Keratinocyte (primary cell): Measurements from ENCODE around the gene VSIG10L2.
"Not testable (repeated sequence)": the region's sequence is repeated elsewhere in the genome, so short reads cannot be mapped to it uniquely, and the experiment has no call there.

Experiments used
- EZH2 ChIP-seq: IDR thresholded peaks from one replicate; pipeline ENCODE4 v1.6.1; 2012; ENCODE audit warnings: inconsistent platforms, mild to moderate bottlenecking, low read length, moderate library complexity
- TF ChIP-seq, protein P1 (sequence below), 3 experiments: IDR thresholded peaks in 1 of 3; conservative IDR thresholded peaks in 1 of 3; optimal IDR thresholded peaks in 1 of 3; 2 replicates in 2 of 3; 3 replicates in 1 of 3; pipeline versions ENCODE3 to v1.5.1; 2011; ENCODE audit warnings: low read length in 3 of 3, mild to moderate bottlenecking in 3 of 3, moderate library complexity in 2 of 3, control low read depth in 1 of 3, inconsistent platforms in 1 of 3; ENCODE audit not compliant: insufficient read depth in 2 of 3; ENCODE audit errors: extremely low read depth in 1 of 3

GRCh38 chr11:125914601-125915000, 31.2 kb upstream of the VSIG10L2 start:
- TF ChIP-seq, protein P1, sequence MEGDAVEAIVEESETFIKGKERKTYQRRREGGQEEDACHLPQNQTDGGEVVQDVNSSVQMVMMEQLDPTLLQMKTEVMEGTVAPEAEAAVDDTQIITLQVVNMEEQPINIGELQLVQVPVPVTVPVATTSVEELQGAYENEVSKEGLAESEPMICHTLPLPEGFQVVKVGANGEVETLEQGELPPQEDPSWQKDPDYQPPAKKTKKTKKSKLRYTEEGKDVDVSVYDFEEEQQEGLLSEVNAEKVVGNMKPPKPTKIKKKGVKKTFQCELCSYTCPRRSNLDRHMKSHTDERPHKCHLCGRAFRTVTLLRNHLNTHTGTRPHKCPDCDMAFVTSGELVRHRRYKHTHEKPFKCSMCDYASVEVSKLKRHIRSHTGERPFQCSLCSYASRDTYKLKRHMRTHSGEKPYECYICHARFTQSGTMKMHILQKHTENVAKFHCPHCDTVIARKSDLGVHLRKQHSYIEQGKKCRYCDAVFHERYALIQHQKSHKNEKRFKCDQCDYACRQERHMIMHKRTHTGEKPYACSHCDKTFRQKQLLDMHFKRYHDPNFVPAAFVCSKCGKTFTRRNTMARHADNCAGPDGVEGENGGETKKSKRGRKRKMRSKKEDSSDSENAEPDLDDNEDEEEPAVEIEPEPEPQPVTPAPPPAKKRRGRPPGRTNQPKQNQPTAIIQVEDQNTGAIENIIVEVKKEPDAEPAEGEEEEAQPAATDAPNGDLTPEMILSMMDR (optimal IDR thresholded peaks at IDR 0.05 in 1 of 3, IDR thresholded peaks at IDR 0.05 in 1 of 3, conservative IDR thresholded peaks at IDR 0.05 in 1 of 3; ENCODE audit: extremely low read depth in 1 of 3, insufficient read depth in 2 of 3, low read length in 3 of 3), result not testable (repeated sequence)
- TF ChIP-seq EZH2, result not testable (repeated sequence)
